Keratinocyte (primary cell): ENCODE measurements around the gene NBPF1. TPM values are rescaled to one million over a fixed set of nuclear protein-coding genes. Genes with fewer than 3 reads are reported as not detected.
A peak's percentile ranks its signal among the peaks of the same experiment; 100 is the strongest.
"Not testable (repeated sequence)": the region's sequence is repeated elsewhere in the genome, so short reads cannot be mapped to it uniquely, and the experiment has no call there.

Experiments used
- DNase-seq: peaks from one replicate; pipeline ENCODE4 v3.0.0-alpha.2; 2011; ENCODE audit warnings: low read depth, missing footprints, low spot score
- FAIRE-seq: peaks from 2 replicates; lab custom pipeline; 2011; peaks lifted over from hg19 to GRCh38; lab: Jason Lieb, UNC
- H2AFZ ChIP-seq: 2 replicates; pipeline ENCODE4 v1.6.0; 2012; ENCODE audit warnings: low read length, control low read depth, inconsistent platforms; ENCODE audit not compliant: control insufficient read depth
- H3K27ac ChIP-seq: 2 replicates; pipeline ENCODE4 v1.5.1; 2011; ENCODE audit warnings: low read length; ENCODE audit not compliant: control insufficient read depth, insufficient read depth
- H3K27me3 ChIP-seq: 3 replicates; pipeline ENCODE4 v1.6.0; 2011; ENCODE audit warnings: low read length; ENCODE audit not compliant: control insufficient read depth, insufficient read depth; ENCODE audit errors: extremely low read depth
- H3K36me3 ChIP-seq, 2 experiments: 2 replicates in 1 of 2; 3 replicates in 1 of 2; pipeline ENCODE4 v1.5.1; 2011; ENCODE audit warnings: low read length in 2 of 2, mild to moderate bottlenecking in 1 of 2; ENCODE audit not compliant: control insufficient read depth in 2 of 2, insufficient read depth in 2 of 2; ENCODE audit errors: extremely low read depth in 1 of 2
- H3K4me1 ChIP-seq: 3 replicates; pipeline ENCODE4 v1.5.1; 2011; ENCODE audit warnings: low read length; ENCODE audit not compliant: control insufficient read depth, insufficient read depth; ENCODE audit errors: extremely low read depth
- H3K4me2 ChIP-seq: 3 replicates; pipeline ENCODE4 v1.6.0; 2011; ENCODE audit warnings: low read depth, low read length; ENCODE audit not compliant: control insufficient read depth, insufficient read depth; ENCODE audit errors: extremely low read depth
- H3K4me3 ChIP-seq, 3 experiments: fragments of 200-600 bp in 1 of 3; sonication (generic) in 1 of 3; 2 replicates in 2 of 3; 3 replicates in 1 of 3; pipeline ENCODE4 v1.5.1; 2011 to 2016; ENCODE audit warnings: low read length in 3 of 3, mild to moderate bottlenecking in 3 of 3, control low read depth in 2 of 3, inconsistent platforms in 1 of 3, low read depth in 1 of 3, mixed read lengths in 1 of 3, mixed run types in 1 of 3, moderate library complexity in 1 of 3; ENCODE audit not compliant: control insufficient read depth in 2 of 3, insufficient read depth in 2 of 3; ENCODE audit errors: extremely low read depth in 1 of 3
- H3K79me2 ChIP-seq: 2 replicates; pipeline ENCODE4 v1.6.0; 2012; ENCODE audit warnings: low read length; ENCODE audit not compliant: control insufficient read depth, insufficient read depth
- H3K9ac ChIP-seq: 3 replicates; pipeline ENCODE4 v1.6.0; 2011; ENCODE audit warnings: low read length; ENCODE audit not compliant: control insufficient read depth, insufficient read depth; ENCODE audit errors: extremely low read depth
- H3K9me1 ChIP-seq: 3 replicates; pipeline ENCODE4 v1.6.0; 2011; ENCODE audit warnings: low read length; ENCODE audit not compliant: control insufficient read depth, insufficient read depth; ENCODE audit errors: extremely low read depth
- H3K9me3 ChIP-seq: 2 replicates; pipeline ENCODE4 v1.5.1; 2012; ENCODE audit warnings: low read depth, low read length; ENCODE audit not compliant: control insufficient read depth
- H4K20me1 ChIP-seq: 3 replicates; pipeline ENCODE4 v1.6.0; 2011; ENCODE audit warnings: low read length; ENCODE audit not compliant: control insufficient read depth, insufficient read depth; ENCODE audit errors: extremely low read depth
- EZH2 ChIP-seq: IDR thresholded peaks from one replicate; pipeline ENCODE4 v1.6.1; 2012; ENCODE audit warnings: inconsistent platforms, mild to moderate bottlenecking, low read length, moderate library complexity
- dilution Hi-C: fragments of 300-500 bp; cut with MboI; formaldehyde crosslinking; loops from one replicate; pipeline ENCODE4 v1.7.0; 2020; ENCODE audit warnings: low sequenced_read_pairs; ENCODE audit not compliant: extremely low pct_ligation_motif_present
- polyA plus RNA-seq, 5 experiments: library from polyadenylated mRNA; depleted of rRNA in 3 of 5; stranded (reverse) in 3 of 5; stranded (forward) in 1 of 5; unstranded in 1 of 5; fragments of >200 nt; gene quantifications; 1 replicate in 1 of 5; 2 replicates in 3 of 5; 3 replicates in 1 of 5; pipeline versions ENCODE4 v1.2.1 to v1.2.3, GENCODE V29; 2011 to 2012; ENCODE audit warnings: missing spikeins in 2 of 5, low read depth in 1 of 5, low replicate concordance in 1 of 5
- TF ChIP-seq, protein P1 (sequence below), 3 experiments: IDR thresholded peaks in 1 of 3; conservative IDR thresholded peaks in 1 of 3; optimal IDR thresholded peaks in 1 of 3; 2 replicates in 2 of 3; 3 replicates in 1 of 3; pipeline versions ENCODE3 to v1.5.1; 2011; ENCODE audit warnings: low read length in 3 of 3, mild to moderate bottlenecking in 3 of 3, moderate library complexity in 2 of 3, control low read depth in 1 of 3, inconsistent platforms in 1 of 3; ENCODE audit not compliant: insufficient read depth in 2 of 3; ENCODE audit errors: extremely low read depth in 1 of 3

NBPF1 gene
- polyA plus RNA-seq, 1 donor (not counting 4 experiments of a cell fraction or from before 2014, with no cell fraction given) = 16.4 TPM

DNA sequence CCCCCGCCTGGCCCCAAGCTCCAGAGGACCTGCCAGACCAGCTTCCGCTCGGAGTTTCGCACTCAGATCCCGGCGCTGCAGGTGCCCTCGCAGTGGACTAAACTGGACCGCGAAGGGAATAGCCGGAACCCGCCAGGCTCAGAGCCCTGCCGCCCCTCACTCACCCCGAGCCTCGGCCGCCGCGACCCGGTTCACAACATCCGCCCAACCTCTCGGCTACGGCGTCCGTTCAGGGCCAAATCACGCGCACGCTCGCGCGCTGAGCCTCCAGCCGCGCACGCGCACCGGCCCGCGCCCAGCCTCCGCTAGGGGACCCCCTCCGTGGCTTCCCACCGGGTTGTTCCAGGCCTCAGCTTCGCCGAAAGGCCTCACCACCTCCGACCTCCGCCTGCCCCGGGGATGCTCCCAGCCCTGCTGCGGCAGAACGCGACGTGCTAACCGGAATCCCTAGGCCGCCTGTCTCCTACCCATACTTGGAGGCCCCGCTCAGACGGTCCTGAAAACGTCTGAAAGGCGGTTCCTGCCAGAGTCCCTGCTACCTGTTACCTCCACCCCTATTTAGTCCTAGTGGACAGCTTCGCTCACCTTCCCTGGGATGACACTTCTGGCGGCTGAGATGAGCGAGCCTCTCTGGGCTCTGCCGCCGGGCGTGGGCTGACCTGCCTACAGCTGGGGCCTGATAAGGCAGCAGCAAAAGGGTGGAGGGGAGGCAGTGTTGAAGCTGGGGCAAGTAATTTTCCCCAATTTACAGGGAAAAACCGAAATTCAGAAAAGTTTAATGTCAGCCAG, 31.3 kb upstream of the NBPF1 start:
- TF ChIP-seq, protein P1, sequence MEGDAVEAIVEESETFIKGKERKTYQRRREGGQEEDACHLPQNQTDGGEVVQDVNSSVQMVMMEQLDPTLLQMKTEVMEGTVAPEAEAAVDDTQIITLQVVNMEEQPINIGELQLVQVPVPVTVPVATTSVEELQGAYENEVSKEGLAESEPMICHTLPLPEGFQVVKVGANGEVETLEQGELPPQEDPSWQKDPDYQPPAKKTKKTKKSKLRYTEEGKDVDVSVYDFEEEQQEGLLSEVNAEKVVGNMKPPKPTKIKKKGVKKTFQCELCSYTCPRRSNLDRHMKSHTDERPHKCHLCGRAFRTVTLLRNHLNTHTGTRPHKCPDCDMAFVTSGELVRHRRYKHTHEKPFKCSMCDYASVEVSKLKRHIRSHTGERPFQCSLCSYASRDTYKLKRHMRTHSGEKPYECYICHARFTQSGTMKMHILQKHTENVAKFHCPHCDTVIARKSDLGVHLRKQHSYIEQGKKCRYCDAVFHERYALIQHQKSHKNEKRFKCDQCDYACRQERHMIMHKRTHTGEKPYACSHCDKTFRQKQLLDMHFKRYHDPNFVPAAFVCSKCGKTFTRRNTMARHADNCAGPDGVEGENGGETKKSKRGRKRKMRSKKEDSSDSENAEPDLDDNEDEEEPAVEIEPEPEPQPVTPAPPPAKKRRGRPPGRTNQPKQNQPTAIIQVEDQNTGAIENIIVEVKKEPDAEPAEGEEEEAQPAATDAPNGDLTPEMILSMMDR (optimal IDR thresholded peaks at IDR 0.05 in 1 of 3, IDR thresholded peaks at IDR 0.05 in 1 of 3, conservative IDR thresholded peaks at IDR 0.05 in 1 of 3; ENCODE audit: extremely low read depth in 1 of 3, insufficient read depth in 2 of 3, low read length in 3 of 3) = peak in 2 of 3 experiments; percentile 36 to 70
- Histone ChIP-seq H3K4me2 (peak overlapping the region; percentile 89), H3K4me1 (peaks cover 20% of the 10 kb centered on the region), H3K79me2 (peaks cover 37% of the 10 kb centered on the region), H3K9ac (peak overlapping the region; percentile 94), H2AFZ (peak overlapping the region; percentile 100), H3K4me3 (peak overlapping the region; percentile 93 to 100 (median 100)), H3K27ac (peak overlapping the region; percentile 79)
- H4K20me1 ChIP-seq, FAIRE-seq, H3K9me1 ChIP-seq, H3K36me3 ChIP-seq, H3K27me3 ChIP-seq, DNase-seq, dilution Hi-C loops, H3K9me3 ChIP-seq: not testable (repeated sequence)

DNA sequence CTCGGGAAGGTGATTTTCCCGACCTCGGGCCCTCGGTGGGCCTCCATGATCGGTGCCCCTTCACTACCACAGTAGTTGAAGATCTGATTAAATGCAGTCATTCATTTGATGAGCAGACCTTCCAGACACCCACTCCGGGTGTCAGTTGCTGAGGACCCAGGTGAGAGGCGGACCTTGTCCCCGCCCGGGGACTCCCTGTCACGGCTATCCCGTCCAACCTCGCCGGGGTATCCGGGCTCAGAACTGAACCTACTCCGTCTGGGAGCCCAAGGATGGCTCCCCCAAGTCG, 30.8 kb upstream of the NBPF1 start:
- H3K4me3 ChIP-seq = peak overlapping the region; percentile 93 to 100 (median 100)
- TF ChIP-seq, protein P1 (optimal IDR thresholded peaks at IDR 0.05 in 1 of 3, IDR thresholded peaks at IDR 0.05 in 1 of 3, conservative IDR thresholded peaks at IDR 0.05 in 1 of 3; ENCODE audit: extremely low read depth in 1 of 3, insufficient read depth in 2 of 3, low read length in 3 of 3) = no peak
- TF ChIP-seq EZH2 = no peak
- no peaks in the 10 kb centered on the region for H3K27me3 ChIP-seq
- peaks cover 42% of the 10 kb centered on the region for H3K79me2 ChIP-seq
- FAIRE-seq (no peak), DNase-seq (no peak)
- peak overlapping the region; percentile 89 for H3K4me2 ChIP-seq
- peaks cover 20% of the 10 kb centered on the region for H3K4me1 ChIP-seq
- peak overlapping the region; percentile 94 for H3K9ac ChIP-seq
- H3K27ac ChIP-seq = peak overlapping the region; percentile 79
- no peaks in the 10 kb centered on the region for H3K36me3 ChIP-seq
- peak overlapping the region; percentile 100 for H2AFZ ChIP-seq
- H3K9me3 ChIP-seq = no peaks in the 10 kb centered on the region
- dilution Hi-C loops = no loop called here
- H3K9me1 ChIP-seq = peaks cover 9% of the 10 kb centered on the region
- no peaks in the 10 kb centered on the region for H4K20me1 ChIP-seq

DNA sequence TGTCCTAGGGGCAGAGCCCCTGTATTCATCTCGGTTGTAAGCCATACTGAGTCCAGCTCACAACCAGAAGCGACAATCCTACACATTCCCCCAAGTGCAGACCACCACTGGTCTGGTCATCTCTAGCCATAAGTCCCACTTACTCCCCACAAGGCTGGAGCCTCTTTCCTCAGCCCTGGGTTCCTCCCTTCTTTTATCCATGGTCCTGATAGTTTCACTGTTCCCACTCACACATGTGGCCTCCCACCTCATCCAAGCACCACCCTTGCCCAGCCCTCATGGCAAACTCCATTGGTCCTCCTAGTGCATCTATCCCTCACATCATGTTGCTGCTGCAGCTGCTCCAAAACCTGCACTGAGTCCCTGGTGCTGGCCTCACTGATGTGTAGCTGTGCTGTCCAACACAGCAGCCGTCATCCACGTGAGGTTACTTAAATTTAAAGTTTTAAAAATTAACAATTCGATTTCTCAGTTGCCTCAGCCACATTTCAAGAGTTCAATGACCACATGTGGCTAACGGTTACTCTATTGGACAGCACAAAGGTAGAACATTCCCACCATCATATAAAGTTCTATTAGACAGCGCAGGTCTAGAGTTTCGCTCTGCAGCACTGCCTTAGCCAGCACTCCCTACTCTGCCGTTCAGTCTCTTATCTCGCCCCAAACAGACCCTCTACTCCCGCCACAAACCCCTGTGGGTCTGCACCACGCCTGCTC, 30.3 kb upstream of the NBPF1 start:
- DNase-seq, H3K36me3 ChIP-seq, dilution Hi-C loops, H4K20me1 ChIP-seq, H3K9me1 ChIP-seq, H3K9me3 ChIP-seq, H3K27me3 ChIP-seq, FAIRE-seq: not testable (repeated sequence)
- Histone ChIP-seq H2AFZ (peak overlapping the region; percentile 100), H3K27ac (peak overlapping the region; percentile 79), H3K4me1 (peaks cover 20% of the 10 kb centered on the region), H3K4me3 (peak overlapping the region; percentile 93 to 100 (median 100)), H3K79me2 (peaks cover 44% of the 10 kb centered on the region), H3K4me2 (peak overlapping the region; percentile 89), H3K9ac (peak overlapping the region; percentile 94)
